Measurements from ENCODE around the gene POU6F1.
"Not testable (repeated sequence)": the region's sequence is repeated elsewhere in the genome, so short reads cannot be mapped to it uniquely, and the experiment has no call there.

GRCh38 chr12:51259600-51259999, 41.7 kb upstream of the POU6F1 start:
- TF ChIP-seq EZH2phosphoT487 (IDR thresholded peaks at IDR 0.05; ENCODE audit: insufficient read depth, low read depth); EZH2 (IDR thresholded peaks at IDR 0.05; ENCODE audit: insufficient read depth, poor library complexity, severe bottlenecking): not testable (repeated sequence)

Data from GM23248 (cell line).